B cell (primary cell): ENCODE measurements around the gene WNT16.

Experiments used
- EZH2 ChIP-seq: IDR thresholded peaks from 2 replicates; pipeline ENCODE4 v1.6.1; 2012; ENCODE audit warnings: borderline replicate concordance, low read depth, mild to moderate bottlenecking, moderate library complexity, low read length; ENCODE audit not compliant: insufficient read depth, poor library complexity, severe bottlenecking
- TF ChIP-seq, protein P1 (sequence below): fragments of 200-600 bp; IDR thresholded peaks from one replicate; pipeline ENCODE4 v1.8.0; 2022; ENCODE audit warnings: antibody characterized with exemption, mild to moderate bottlenecking

DNA sequence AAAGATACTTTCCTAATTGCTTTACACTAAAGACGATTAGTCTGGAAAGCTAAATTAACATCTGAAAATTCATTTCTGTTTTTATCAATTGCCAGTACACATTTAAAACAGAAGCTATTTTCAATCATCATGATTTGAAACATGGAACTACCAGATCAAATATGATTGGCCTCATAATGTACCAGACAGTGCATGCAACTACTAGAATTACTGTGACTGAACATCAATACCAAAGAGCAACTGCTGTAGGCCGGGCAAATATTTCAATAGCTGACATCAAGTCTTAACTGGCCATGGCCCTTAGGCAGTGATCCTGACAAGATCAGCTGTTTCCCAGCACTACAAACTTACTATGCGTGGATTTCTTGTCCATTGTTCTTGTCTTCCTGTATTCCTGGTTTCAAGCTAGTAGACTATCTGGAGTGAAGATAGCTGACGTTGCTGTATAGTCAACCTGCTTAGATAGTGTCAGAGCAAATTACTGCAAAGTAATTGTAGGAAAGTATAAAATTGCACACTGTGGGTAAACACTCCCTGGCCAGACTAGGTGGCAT, 21.7 kb upstream of the WNT16 start:
- TF ChIP-seq, protein P1, sequence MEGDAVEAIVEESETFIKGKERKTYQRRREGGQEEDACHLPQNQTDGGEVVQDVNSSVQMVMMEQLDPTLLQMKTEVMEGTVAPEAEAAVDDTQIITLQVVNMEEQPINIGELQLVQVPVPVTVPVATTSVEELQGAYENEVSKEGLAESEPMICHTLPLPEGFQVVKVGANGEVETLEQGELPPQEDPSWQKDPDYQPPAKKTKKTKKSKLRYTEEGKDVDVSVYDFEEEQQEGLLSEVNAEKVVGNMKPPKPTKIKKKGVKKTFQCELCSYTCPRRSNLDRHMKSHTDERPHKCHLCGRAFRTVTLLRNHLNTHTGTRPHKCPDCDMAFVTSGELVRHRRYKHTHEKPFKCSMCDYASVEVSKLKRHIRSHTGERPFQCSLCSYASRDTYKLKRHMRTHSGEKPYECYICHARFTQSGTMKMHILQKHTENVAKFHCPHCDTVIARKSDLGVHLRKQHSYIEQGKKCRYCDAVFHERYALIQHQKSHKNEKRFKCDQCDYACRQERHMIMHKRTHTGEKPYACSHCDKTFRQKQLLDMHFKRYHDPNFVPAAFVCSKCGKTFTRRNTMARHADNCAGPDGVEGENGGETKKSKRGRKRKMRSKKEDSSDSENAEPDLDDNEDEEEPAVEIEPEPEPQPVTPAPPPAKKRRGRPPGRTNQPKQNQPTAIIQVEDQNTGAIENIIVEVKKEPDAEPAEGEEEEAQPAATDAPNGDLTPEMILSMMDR: no peak
- no peak for TF ChIP-seq EZH2
